ENCODE data around the gene HOXB3.
A peak's percentile ranks its signal among the peaks of the same experiment; 100 is the strongest.

The HOXB3 gene

DNA sequence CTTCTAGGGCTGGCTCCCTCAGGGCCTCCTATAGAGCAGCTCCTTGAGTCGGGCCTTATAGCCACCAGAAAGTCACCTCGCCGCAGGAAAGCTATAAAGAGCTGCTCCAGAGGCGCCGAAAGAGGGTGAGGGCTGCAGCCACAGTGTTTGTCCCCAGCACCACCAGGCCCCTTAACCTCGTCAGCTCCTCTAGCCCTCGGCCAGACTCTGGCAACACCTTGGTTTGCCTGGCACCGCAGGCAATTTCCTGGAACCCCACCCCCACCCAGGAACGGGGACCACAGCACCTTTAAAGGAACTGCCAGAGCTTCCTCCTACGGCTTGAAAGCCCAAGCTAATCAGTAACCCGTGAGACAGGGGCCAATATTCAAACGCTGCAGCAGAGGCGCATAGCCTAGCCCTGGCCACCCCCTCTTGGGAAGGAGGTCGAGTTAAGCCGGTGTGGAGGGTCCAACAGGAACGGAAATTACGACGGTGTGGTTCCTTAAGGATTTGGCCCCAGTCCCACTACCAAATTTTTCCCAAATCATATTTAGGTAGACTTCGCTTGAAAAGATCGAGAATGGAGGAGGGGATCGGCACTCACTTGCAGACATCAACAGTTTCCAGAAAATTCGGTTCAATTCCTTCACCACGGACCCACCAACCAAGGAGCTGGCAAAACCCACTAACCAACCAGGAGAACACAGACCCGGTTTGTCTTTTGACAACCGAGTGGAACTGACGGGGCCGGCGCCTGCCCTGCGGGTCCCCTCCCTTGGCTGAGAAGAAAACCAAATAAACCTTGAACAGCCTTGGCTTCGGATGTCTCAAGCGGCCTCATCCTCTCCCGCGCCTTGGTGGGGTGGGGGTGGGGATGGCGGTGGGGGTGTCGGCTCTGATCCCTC, 11.7 kb upstream of the HOXB3 start:
- no peak overlapping the region for H3K27ac ChIP-seq
- TF ChIP-seq, protein P1, sequence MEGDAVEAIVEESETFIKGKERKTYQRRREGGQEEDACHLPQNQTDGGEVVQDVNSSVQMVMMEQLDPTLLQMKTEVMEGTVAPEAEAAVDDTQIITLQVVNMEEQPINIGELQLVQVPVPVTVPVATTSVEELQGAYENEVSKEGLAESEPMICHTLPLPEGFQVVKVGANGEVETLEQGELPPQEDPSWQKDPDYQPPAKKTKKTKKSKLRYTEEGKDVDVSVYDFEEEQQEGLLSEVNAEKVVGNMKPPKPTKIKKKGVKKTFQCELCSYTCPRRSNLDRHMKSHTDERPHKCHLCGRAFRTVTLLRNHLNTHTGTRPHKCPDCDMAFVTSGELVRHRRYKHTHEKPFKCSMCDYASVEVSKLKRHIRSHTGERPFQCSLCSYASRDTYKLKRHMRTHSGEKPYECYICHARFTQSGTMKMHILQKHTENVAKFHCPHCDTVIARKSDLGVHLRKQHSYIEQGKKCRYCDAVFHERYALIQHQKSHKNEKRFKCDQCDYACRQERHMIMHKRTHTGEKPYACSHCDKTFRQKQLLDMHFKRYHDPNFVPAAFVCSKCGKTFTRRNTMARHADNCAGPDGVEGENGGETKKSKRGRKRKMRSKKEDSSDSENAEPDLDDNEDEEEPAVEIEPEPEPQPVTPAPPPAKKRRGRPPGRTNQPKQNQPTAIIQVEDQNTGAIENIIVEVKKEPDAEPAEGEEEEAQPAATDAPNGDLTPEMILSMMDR (IDR thresholded peaks at IDR 0.05) = no peak
- TF ChIP-seq ZFX (IDR thresholded peaks at IDR 0.05; ENCODE audit: borderline replicate concordance) = no peak

DNA sequence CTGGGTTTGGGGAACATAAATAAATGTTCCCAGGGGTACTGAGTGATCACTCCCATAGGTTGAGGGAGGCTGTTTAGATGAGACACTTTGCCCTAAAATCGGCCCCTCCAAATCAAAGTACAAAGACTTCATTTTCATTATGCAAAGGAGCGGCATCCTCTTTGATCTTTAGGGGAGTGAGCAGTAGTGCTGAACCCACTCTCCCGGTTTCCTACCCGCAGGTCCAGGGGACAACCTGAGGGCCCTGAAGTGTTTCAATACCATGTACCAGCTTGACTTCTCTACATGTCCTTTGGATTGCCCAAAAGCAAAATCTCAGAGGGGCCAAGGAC, 11.1 kb upstream of the HOXB3 start:
- 0 out of 2 replicates have a peak overlapping the region, but pooled peaks have one; percentile 12 for H3K27ac ChIP-seq
- TF ChIP-seq, protein P1 (IDR thresholded peaks at IDR 0.05) = no peak
- no peak for TF ChIP-seq ZFX (IDR thresholded peaks at IDR 0.05; ENCODE audit: borderline replicate concordance)

DNA sequence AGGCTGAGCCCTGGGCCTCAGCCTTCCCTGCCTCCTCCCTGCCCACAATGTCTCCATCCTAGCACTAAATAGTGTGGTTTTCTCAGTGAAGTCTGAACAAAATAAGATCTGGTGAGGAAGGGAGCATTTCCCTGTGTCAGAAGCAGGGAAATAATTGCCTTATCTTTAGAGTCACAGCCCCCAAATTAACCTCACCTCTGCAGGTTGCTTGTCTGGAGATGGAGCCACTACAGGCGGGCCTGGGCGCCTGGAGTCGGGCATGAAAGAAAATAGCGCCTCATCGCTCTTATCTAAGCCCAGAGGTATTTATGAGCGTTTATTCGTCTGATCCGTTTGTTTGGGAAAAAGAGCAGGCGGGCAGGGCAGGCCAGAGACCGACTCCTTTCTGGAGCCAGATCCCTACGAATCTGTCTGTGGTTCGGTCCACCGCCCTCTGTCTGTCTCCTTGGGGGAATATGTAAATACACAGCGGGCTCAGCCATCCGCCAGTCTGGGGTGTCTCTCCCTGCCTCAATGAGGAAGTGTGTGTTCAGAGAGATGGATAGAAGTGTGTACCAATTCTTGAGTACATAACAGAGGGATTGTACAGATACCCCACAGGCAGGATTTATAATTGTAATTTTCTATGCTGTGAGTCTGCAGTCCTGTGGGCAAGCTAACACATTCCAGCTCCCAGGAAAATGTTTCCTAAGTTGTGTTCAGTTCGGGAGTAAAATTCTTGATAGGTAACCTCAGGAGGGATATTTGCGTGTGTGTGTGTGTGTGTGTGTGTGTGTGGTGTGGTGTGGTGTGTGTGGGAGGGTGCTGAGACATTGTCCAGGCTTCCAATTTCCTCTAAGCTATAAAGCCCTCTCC, 10.4 kb upstream of the HOXB3 start:
- TF ChIP-seq, protein P1 (IDR thresholded peaks at IDR 0.05) = no peak
- no peak for TF ChIP-seq ZFX (IDR thresholded peaks at IDR 0.05; ENCODE audit: borderline replicate concordance)
- 0 out of 2 replicates have a peak overlapping the region, but pooled peaks have one; percentile 12 for H3K27ac ChIP-seq

DNA sequence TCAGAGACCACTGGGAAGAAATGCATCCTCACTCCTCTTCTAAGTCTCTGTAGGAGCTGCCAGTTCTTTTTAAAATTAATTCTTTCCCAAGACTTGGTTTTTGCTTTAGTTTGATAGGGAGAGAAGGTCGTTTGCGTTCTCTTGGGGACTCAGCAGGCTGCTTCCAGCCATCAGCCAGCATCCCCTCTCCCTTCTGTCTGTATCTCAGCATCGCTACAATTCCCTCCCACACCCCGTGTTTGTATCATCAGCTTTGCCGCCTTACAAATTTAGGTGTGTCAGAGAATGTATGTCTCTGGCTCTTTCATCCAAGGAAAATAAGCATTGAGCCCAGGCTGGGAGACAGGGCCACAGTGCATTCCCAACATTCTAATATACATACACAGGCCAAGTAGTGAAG, 9.3 kb upstream of the HOXB3 start:
- no peak for TF ChIP-seq ZFX (IDR thresholded peaks at IDR 0.05; ENCODE audit: borderline replicate concordance)
- TF ChIP-seq, protein P1 (IDR thresholded peaks at IDR 0.05) = no peak
- H3K27ac ChIP-seq = 0 out of 2 replicates have a peak overlapping the region, but pooled peaks have one; percentile 12

DNA sequence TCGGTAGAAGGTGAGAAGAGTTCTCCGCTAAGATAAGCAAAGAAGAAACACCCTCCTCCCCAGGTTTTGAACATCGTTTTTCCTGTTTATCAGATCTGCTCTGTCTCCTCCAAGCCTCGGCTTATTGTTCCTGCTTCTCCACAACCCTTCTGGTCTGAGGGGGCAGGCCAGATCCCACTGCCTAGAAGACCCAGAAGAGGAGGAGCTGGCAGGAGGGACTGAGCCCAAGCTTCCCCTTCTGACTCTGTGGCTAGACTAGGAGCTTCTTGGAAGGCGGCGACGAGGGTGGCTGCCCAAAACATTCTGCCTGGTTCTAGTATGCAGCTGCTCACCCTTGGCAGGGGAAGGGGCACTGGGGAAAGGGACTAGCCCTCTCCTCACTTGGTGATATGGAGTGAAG, 8.7 kb upstream of the HOXB3 start:
- TF ChIP-seq, protein P1 (IDR thresholded peaks at IDR 0.05) = no peak
- TF ChIP-seq ZFX (IDR thresholded peaks at IDR 0.05; ENCODE audit: borderline replicate concordance) = no peak
- H3K27ac ChIP-seq = no peak overlapping the region

DNA sequence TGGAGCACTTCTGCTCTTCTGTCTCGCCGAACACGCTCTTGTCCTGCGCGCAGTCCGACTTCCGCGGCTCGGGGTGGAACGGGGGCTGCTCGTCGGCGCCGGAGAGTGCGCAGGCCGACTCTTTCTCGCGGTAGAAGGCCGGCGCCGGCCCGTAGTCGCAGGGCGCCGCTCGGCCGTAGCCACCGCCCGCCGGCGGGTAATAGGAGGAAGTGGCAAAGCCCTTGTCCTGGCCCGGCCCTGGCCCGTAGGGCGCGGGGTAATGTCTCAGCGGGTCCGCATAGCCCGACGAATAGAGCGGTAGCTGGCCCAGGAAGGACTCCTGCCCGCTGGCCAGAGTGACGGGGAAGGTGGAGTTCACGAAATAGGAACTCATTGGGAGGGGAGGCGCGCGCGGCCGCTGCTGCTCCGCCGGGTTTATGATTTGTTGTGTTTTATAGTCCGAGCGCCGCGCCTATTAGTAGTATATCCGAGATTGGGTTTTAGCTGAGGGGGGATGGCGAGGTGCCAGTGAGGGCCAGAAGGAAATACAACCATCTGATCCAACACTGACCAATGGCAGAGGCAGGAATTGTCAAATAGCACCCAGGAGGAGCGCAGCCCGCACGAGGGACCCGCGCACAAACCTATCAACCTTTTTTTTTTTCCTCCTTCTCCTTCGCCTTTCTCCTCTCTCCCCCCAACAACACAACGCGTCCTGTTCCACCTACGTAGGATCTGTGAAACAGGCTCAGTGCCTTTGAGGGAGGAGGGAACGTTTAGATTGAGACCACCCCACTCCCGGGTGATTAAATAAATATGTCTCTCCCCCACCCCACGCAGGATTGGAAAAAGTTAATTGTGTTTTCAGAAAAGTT, 8.0 kb upstream of the HOXB3 start:
- TF ChIP-seq ZFX (IDR thresholded peaks at IDR 0.05; ENCODE audit: borderline replicate concordance) = no peak
- TF ChIP-seq, protein P1 (IDR thresholded peaks at IDR 0.05) = no peak
- no peak overlapping the region for H3K27ac ChIP-seq

Data from 22Rv1 (cell line).